WTC11 (cell line): ENCODE results near the gene PREX1. TPM values are rescaled to one million over a fixed set of nuclear protein-coding genes. Genes with fewer than 3 reads are reported as not detected.

ENCODE experiments used
- ATAC-seq: fragments of 200-7000 bp; cut with Tn5 transposase; 2 replicates; pipeline ENCODE4 v1.10.0; 2021; ENCODE audit warnings: mild to moderate bottlenecking, moderate library complexity
- CTCF ChIA-PET: fragments of 300-600 bp; sonication (Branson Sonifier 250); formaldehyde crosslinking; loops from one replicate; lab custom pipeline; 2021; ENCODE audit warnings: antibody characterized with exemption; lab: Charles Lee
- POLR2A ChIA-PET: fragments of 350-600 bp; sonication (Branson Sonifier 250); formaldehyde crosslinking; loops from one replicate; lab custom pipeline; 2021; ENCODE audit warnings: antibody characterized with exemption; lab: Charles Lee
- DNase-seq: peaks from one replicate; pipeline ENCODE4 v3.0.0; 2021; ENCODE audit warnings: low spot score
- H3K27ac Mint-ChIP-seq: 2 replicates; pipeline ENCODE4 v1.8.0; 2021; ENCODE audit warnings: mixed read lengths
- H3K27me3 Mint-ChIP-seq: 2 replicates; pipeline ENCODE4 v1.8.0; 2021; ENCODE audit warnings: low read depth, mild to moderate bottlenecking, moderate library complexity, mixed read lengths
- H3K36me3 Mint-ChIP-seq: 2 replicates; pipeline ENCODE4 v1.8.0; 2021; ENCODE audit warnings: mixed read lengths
- H3K4me1 Mint-ChIP-seq: 2 replicates; pipeline ENCODE4 v1.8.0; 2022; ENCODE audit warnings: mixed read lengths
- H3K4me3 Mint-ChIP-seq: 2 replicates; pipeline ENCODE4 v1.8.0; 2021; ENCODE audit warnings: mild to moderate bottlenecking, moderate library complexity, mixed read lengths
- H3K9me3 Mint-ChIP-seq: 2 replicates; pipeline ENCODE4 v1.8.0; 2021; ENCODE audit warnings: mixed read lengths
- GABPB1 ChIP-seq: sonication (generic); formaldehyde crosslinking; IDR thresholded peaks from 2 replicates; pipeline ENCODE4 v1.8.1; 2023; ENCODE audit warnings: mild to moderate bottlenecking, missing genetic modification reagents
- HMGA2 ChIP-seq: fragments of 250-450 bp; sonication (Bioruptor Pico); IDR thresholded peaks from 2 replicates; pipeline ENCODE4 v1.4.0; 2021; ENCODE audit warnings: mild to moderate bottlenecking, moderate library complexity
- JAZF1 ChIP-seq: fragments of 250-450 bp; sonication (Bioruptor Pico); IDR thresholded peaks from 2 replicates; pipeline ENCODE4 v1.9.0; 2021; ENCODE audit warnings: moderate library complexity, mild to moderate bottlenecking, inconsistent platforms
- NR1H2 ChIP-seq: sonication (generic); formaldehyde crosslinking; IDR thresholded peaks from 2 replicates; pipeline ENCODE4 v1.9.0; 2021; ENCODE audit warnings: mild to moderate bottlenecking, moderate library complexity, missing genetic modification reagents
- NR3C1 ChIP-seq: sonication (generic); formaldehyde crosslinking; conservative IDR thresholded peaks from 2 replicates; pipeline ENCODE4 v1.8.1; 2023; ENCODE audit warnings: low read depth, mild to moderate bottlenecking, missing genetic modification reagents
- OVOL2 ChIP-seq: fragments of 250-450 bp; sonication (Bioruptor Pico); IDR thresholded peaks from 2 replicates; pipeline ENCODE4 v1.9.0; 2021; ENCODE audit warnings: mild to moderate bottlenecking, borderline replicate concordance
- SMAD3 ChIP-seq: sonication (generic); formaldehyde crosslinking; IDR thresholded peaks from 2 replicates; pipeline ENCODE4 v1.8.0; 2022; ENCODE audit warnings: missing genetic modification reagents, mild to moderate bottlenecking, borderline replicate concordance
- TEAD4 ChIP-seq: sonication (generic); formaldehyde crosslinking; IDR thresholded peaks from 2 replicates; pipeline ENCODE4 v1.8.0; 2022; ENCODE audit warnings: mild to moderate bottlenecking, missing genetic modification reagents
- ZNF219 ChIP-seq: sonication (generic); formaldehyde crosslinking; IDR thresholded peaks from 2 replicates; pipeline ENCODE4 v1.8.0; 2023; ENCODE audit warnings: missing genetic modification reagents, mild to moderate bottlenecking, borderline replicate concordance
- total RNA-seq: library from RNA; stranded (reverse); gene quantifications from 3 replicates; pipeline ENCODE4 v1.2.3, GENCODE V29; 2021
- TF ChIP-seq, protein P1 (sequence below): sonication (generic); formaldehyde crosslinking; IDR thresholded peaks from 2 replicates; pipeline ENCODE4 v1.8.0; 2022; ENCODE audit warnings: mild to moderate bottlenecking, missing genetic modification reagents
- TF ChIP-seq, protein P2 (sequence below): fragments of 250-450 bp; sonication (Bioruptor Pico); IDR thresholded peaks from 2 replicates; pipeline ENCODE4 v1.9.0; 2021; ENCODE audit warnings: mild to moderate bottlenecking
- TF ChIP-seq, protein P3 (sequence below): fragments of 200-600 bp; IDR thresholded peaks from 2 replicates; pipeline ENCODE4 v1.8.0; 2022; ENCODE audit warnings: antibody characterized with exemption
- TF ChIP-seq, protein P4 (sequence below): sonication (generic); formaldehyde crosslinking; IDR thresholded peaks from 2 replicates; pipeline ENCODE4 v1.8.1; 2022; ENCODE audit warnings: missing genetic modification reagents, borderline replicate concordance

Gene PREX1
- total RNA-seq, 1 experiment from 2014 or later: 17.3 TPM

DNA sequence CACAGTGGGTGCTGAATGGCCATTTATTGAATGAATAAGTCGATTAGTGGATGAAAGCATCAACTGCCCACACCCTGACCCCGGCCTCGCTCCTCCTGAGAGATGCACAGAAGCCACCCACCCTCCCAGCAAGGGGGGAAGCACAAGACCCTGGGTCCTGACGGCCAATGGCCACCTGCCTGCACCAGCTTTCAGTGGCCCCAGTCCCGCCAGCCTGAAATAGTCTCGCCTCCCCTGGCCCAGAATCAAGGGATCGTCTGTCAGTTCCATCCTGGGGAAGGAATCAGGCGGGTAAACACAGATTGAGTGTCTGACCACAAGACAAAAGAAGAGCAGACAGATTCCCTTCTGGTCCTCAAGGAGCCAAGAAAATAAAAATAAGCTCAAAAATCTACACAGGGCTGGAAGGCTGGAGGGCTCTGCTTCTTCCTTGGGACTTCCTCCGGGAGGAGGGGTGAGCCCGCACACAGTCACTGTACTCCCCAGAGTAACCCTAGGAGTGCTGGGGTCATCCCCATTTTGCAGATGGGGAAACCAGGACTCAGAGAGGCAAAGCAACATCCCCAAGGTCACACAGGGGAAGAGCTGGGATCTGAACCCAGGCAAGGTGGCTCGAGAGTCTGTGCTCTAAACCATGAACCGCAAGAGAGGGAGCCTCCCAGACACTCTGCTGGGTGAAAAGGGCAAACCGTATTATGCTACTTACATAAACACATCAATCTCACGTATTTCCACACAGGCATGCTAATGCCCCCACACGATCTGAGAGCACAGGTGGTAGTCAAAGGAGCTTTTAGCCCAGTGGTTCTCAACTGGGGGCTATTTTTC lies 7.8 kb downstream of the PREX1 start:
- Mint-ChIP-seq H3K4me3 (no peak overlapping the region), H3K4me1 (peaks cover 36% of the 10 kb centered on the region), H3K27me3 (peaks cover 14% of the 10 kb centered on the region), H3K27ac (no peak overlapping the region), H3K9me3 (no peaks in the 10 kb centered on the region), H3K36me3 (no peaks in the 10 kb centered on the region)
- POLR2A ChIA-PET: no interaction called here
- DNase-seq (no peak), ATAC-seq (no peak)
- TF ChIP-seq NR1H2 (CRISPR knock-in tag) (no peak), HMGA2 (no peak), GABPB1 (CRISPR knock-in tag) (no peak), JAZF1 (CRISPR knock-in tag) (no peak), TEAD4 (CRISPR knock-in tag) (no peak), ZNF219 (CRISPR knock-in tag) (no peak)
- TF ChIP-seq, protein P1, sequence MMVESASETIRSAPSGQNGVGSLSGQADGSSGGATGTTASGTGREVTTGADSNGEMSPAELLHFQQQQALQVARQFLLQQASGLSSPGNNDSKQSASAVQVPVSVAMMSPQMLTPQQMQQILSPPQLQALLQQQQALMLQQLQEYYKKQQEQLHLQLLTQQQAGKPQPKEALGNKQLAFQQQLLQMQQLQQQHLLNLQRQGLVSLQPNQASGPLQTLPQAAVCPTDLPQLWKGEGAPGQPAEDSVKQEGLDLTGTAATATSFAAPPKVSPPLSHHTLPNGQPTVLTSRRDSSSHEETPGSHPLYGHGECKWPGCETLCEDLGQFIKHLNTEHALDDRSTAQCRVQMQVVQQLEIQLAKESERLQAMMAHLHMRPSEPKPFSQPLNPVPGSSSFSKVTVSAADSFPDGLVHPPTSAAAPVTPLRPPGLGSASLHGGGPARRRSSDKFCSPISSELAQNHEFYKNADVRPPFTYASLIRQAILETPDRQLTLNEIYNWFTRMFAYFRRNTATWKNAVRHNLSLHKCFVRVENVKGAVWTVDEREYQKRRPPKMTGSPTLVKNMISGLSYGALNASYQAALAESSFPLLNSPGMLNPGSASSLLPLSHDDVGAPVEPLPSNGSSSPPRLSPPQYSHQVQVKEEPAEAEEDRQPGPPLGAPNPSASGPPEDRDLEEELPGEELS (CRISPR knock-in tag): no peak
- TF ChIP-seq, protein P2, sequence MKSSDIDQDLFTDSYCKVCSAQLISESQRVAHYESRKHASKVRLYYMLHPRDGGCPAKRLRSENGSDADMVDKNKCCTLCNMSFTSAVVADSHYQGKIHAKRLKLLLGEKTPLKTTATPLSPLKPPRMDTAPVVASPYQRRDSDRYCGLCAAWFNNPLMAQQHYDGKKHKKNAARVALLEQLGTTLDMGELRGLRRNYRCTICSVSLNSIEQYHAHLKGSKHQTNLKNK (CRISPR knock-in tag): no peak
- TF ChIP-seq, protein P3, sequence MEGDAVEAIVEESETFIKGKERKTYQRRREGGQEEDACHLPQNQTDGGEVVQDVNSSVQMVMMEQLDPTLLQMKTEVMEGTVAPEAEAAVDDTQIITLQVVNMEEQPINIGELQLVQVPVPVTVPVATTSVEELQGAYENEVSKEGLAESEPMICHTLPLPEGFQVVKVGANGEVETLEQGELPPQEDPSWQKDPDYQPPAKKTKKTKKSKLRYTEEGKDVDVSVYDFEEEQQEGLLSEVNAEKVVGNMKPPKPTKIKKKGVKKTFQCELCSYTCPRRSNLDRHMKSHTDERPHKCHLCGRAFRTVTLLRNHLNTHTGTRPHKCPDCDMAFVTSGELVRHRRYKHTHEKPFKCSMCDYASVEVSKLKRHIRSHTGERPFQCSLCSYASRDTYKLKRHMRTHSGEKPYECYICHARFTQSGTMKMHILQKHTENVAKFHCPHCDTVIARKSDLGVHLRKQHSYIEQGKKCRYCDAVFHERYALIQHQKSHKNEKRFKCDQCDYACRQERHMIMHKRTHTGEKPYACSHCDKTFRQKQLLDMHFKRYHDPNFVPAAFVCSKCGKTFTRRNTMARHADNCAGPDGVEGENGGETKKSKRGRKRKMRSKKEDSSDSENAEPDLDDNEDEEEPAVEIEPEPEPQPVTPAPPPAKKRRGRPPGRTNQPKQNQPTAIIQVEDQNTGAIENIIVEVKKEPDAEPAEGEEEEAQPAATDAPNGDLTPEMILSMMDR: no peak
- CTCF ChIA-PET: interaction anchor here (1.2 kb wide), 1 partner anchor 121 kb away, joined by 3 read pairs; no protein-coding TSS in a partner anchor

DNA sequence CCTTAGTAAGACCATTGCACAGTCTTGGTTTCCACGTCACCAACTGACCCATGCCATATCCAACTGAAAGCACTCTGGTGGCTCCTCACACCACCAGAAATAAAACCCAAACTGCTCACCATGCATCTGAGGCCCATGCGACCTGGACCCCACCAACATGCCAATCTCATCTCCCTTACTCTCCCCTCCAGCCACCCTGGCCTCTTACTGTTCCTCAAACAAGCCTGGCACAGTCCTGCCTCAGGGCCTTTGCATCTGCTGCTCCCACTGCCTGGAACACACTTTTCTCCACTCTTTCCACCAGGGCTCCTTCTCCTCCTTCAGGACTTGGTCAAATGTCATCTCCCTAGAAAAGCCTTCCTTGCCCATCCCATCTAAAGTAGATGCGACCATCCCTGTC lies 8.7 kb downstream of the PREX1 start:
- H3K27ac Mint-ChIP-seq: peak overlapping the region; percentile 27
- no peak for TF ChIP-seq NR3C1
- peaks cover 28% of the 10 kb centered on the region for H3K4me1 Mint-ChIP-seq
- POLR2A ChIA-PET: no interaction called here
- no peak overlapping the region for H3K4me3 Mint-ChIP-seq
- DNase-seq: no peak
- ATAC-seq: no peak
- CTCF ChIA-PET: interaction anchor here (1.5 kb wide), 1 partner anchor 161 kb away, joined by 8 read pairs; no protein-coding TSS in a partner anchor
- peaks cover 5% of the 10 kb centered on the region for H3K27me3 Mint-ChIP-seq
- no peaks in the 10 kb centered on the region for H3K9me3 Mint-ChIP-seq
- H3K36me3 Mint-ChIP-seq: no peaks in the 10 kb centered on the region

DNA sequence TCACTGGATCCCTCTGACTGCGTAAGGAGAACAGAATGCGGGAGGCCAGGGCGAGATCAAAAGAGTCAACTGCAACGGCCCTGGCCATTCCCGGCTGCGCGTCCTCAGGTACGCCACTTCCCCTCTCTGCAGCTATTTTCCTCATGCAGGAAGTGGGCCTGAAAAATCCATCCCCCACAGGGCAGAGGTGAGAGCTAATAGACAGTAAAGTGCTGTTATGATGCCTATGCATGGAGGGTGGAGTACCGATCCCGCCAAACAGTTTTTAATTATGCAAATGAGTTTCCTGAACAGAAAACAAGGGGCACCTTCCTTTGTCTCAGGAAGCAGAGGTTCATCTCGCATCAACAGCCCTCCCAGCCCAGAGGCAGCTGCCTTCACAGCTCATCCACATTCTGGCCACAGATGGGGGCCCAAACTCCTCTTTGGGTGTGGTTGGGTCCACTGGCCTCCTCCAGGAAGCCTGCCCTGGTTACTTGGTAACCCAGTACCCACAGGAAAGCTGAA lies 9.3 kb downstream of the PREX1 start:
- no peak for DNase-seq
- Mint-ChIP-seq H3K9me3 (no peaks in the 10 kb centered on the region), H3K27ac (peak overlapping the region; percentile 27; the same call in 1 of the 2 replicates), H3K27me3 (no peaks in the 10 kb centered on the region; the same call in 1 of the 2 replicates), H3K4me3 (no peak overlapping the region), H3K36me3 (no peaks in the 10 kb centered on the region), H3K4me1 (peaks cover 28% of the 10 kb centered on the region)
- ChIA-PET CTCF (interaction anchor here (0.6 to 1.5 kb wide), 2 partner anchors 87 to 161 kb away, joined by 3 to 8 read pairs; no protein-coding TSS in a partner anchor), POLR2A (no interaction called here)
- ATAC-seq: no peak; the same call in 1 of the 2 replicates
- TF ChIP-seq OVOL2 (CRISPR knock-in tag) (no peak), SMAD3 (CRISPR knock-in tag) (no peak)
- TF ChIP-seq, protein P4, sequence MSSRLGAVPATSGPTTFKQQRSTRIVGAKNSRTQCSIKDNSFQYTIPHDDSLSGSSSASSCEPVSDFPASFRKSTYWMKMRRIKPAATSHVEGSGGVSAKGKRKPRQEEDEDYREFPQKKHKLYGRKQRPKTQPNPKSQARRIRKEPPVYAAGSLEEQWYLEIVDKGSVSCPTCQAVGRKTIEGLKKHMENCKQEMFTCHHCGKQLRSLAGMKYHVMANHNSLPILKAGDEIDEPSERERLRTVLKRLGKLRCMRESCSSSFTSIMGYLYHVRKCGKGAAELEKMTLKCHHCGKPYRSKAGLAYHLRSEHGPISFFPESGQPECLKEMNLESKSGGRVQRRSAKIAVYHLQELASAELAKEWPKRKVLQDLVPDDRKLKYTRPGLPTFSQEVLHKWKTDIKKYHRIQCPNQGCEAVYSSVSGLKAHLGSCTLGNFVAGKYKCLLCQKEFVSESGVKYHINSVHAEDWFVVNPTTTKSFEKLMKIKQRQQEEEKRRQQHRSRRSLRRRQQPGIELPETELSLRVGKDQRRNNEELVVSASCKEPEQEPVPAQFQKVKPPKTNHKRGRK (CRISPR knock-in tag): no peak
- TF ChIP-seq, protein P3: no peak
